HL-60 (cell line): ENCODE measurements around the gene PPP2R5E.

ENCODE experiments used
- DNase-seq, 2 experiments: peaks; one replicate each; pipeline ENCODE4 v3.0.0-alpha.2; 2010 to 2020; ENCODE audit warnings: low read depth in 1 of 2, low spot score in 1 of 2
- H3K27ac ChIP-seq: fragments of 250-450 bp; sonication (Bioruptor Pico); replicated peaks from 2 replicates; pipeline ENCODE4 v1.5.1; 2020; ENCODE audit warnings: mild to moderate bottlenecking, moderate library complexity
- H3K27me3 ChIP-seq: fragments of 250-450 bp; sonication (Bioruptor Pico); 2 replicates; pipeline ENCODE4 v1.5.1; 2021; ENCODE audit warnings: mild to moderate bottlenecking, moderate library complexity; ENCODE audit not compliant: insufficient read depth, poor library complexity, severe bottlenecking
- H3K4me3 ChIP-seq: replicated peaks from 2 replicates; pipeline ENCODE4 v1.5.1; 2011; ENCODE audit warnings: mild to moderate bottlenecking, control low read depth, low read length; ENCODE audit not compliant: insufficient read depth
- CTCF ChIP-seq: IDR thresholded peaks from one replicate; pipeline ENCODE4 v1.5.1; 2011; ENCODE audit warnings: low read length, control low read depth, inconsistent platforms; ENCODE audit not compliant: insufficient read depth
- GABPA ChIP-seq: IDR thresholded peaks from 2 replicates; pipeline ENCODE4 v1.6.1; 2012; ENCODE audit warnings: low read depth
- POLR2AphosphoS5 ChIP-seq: IDR thresholded peaks from 2 replicates; pipeline ENCODE4 v1.6.1; 2012; ENCODE audit warnings: low read depth
- REST ChIP-seq: IDR thresholded peaks from 2 replicates; pipeline ENCODE4 v1.6.1; 2012; ENCODE audit warnings: low read depth; ENCODE audit not compliant: insufficient replicate concordance
- SPI1 ChIP-seq: IDR thresholded peaks from 2 replicates; pipeline ENCODE4 v1.6.1; 2012; ENCODE audit warnings: low read depth, mild to moderate bottlenecking, borderline replicate concordance

PPP2R5E gene

GRCh38 chr14:63326840-63327239 lies 216.3 kb downstream of the PPP2R5E start:
- H3K27ac ChIP-seq = no peak overlapping the region
- TF ChIP-seq GABPA = no peak
- TF ChIP-seq SPI1 = no peak
- no peak for TF ChIP-seq REST
- no peak for TF ChIP-seq CTCF
- TF ChIP-seq POLR2AphosphoS5 = no peak
- no peak for DNase-seq
- no peak overlapping the region for H3K4me3 ChIP-seq
- H3K27me3 ChIP-seq = no peaks in the 10 kb centered on the region

GRCh38 chr14:63322897-63323573 lies 220.1 kb downstream of the PPP2R5E start:
- Histone ChIP-seq H3K4me3 (no peak overlapping the region), H3K27ac (no peak overlapping the region), H3K27me3 (peaks cover 2% of the 10 kb centered on the region)
- DNase-seq = no peak
- TF ChIP-seq SPI1 (no peak), CTCF (no peak), POLR2AphosphoS5 (no peak), GABPA (no peak), REST (no peak)

GRCh38 chr14:63322472-63322871 lies 220.7 kb downstream of the PPP2R5E start:
- TF ChIP-seq REST = no peak
- no peak for TF ChIP-seq GABPA
- peaks cover 2% of the 10 kb centered on the region for H3K27me3 ChIP-seq
- H3K27ac ChIP-seq = no peak overlapping the region
- DNase-seq = no peak
- no peak overlapping the region for H3K4me3 ChIP-seq
